Effector memory CD4-positive, alpha-beta T cell (primary cell): ENCODE data around the gene PHF23.

Experiments
- DNase-seq, 3 donors: peaks; one replicate each; pipeline ENCODE4 v3.0.0-alpha.2; 2020
- H3K27ac ChIP-seq: 2 replicates; pipeline ENCODE4 v1.7.0; 2013; ENCODE audit warnings: mild to moderate bottlenecking, low read length, moderate library complexity; ENCODE audit not compliant: insufficient read depth, poor library complexity, severe bottlenecking
- H3K27me3 ChIP-seq: replicated peaks from 2 replicates; pipeline ENCODE4 v1.7.0; 2013; ENCODE audit warnings: mild to moderate bottlenecking, low read length; ENCODE audit not compliant: insufficient read depth, control insufficient read depth, poor library complexity, severe bottlenecking
- H3K36me3 ChIP-seq: 2 replicates; pipeline ENCODE4 v1.7.0; 2013; ENCODE audit warnings: mild to moderate bottlenecking, low read length, moderate library complexity; ENCODE audit not compliant: control insufficient read depth, insufficient read depth
- H3K4me1 ChIP-seq: 2 replicates; pipeline ENCODE4 v1.7.0; 2013; ENCODE audit warnings: low read length, mild to moderate bottlenecking; ENCODE audit not compliant: control insufficient read depth, insufficient read depth, poor library complexity, severe bottlenecking
- H3K4me3 ChIP-seq: 2 replicates; pipeline ENCODE4 v1.7.0; 2013; ENCODE audit warnings: low read length, low read depth, mild to moderate bottlenecking; ENCODE audit not compliant: insufficient read depth, poor library complexity, severe bottlenecking
- H3K9me3 ChIP-seq: 2 replicates; pipeline ENCODE4 v1.7.0; 2013; ENCODE audit warnings: mild to moderate bottlenecking, low read length, moderate library complexity; ENCODE audit not compliant: control insufficient read depth

Gene PHF23

DNA sequence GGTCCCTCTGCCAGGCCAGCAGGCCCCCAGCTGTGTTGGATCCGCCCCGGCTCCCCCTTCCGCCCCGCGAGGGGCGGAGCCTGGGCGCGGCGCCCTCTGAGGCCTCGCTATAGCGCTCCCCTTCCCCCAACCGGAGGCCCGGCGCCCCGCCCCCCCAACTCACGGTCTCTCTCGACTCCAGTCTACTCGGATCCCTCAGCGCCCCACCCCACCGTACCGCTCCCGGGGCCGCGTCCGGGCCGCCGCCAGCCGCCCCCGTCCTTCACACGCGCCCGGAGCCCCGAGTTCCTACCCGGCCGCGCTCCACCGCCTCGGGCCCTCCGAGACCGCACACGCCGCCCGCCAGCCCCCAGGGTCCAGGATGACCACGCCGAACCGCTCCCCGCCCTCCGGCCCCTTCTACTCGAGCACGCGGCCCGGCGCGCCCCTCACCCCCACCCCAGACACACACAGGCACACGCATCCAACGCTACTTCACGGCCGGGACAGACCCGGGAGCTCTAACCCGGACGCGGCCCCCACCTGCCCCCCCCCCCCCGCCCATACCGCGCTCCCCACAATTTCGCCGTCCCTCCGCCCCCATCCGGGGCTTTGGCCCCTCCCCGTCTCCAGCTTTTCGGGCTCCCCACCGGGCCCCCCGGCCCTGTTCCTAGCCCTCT, 1.4 kb downstream of the PHF23 start:
- Histone ChIP-seq H3K27me3 (no peaks in the 10 kb centered on the region), H3K9me3 (no peaks in the 10 kb centered on the region), H3K36me3 (peaks cover 21% of the 10 kb centered on the region), H3K27ac (peak overlapping the region; percentile 89), H3K4me3 (peak overlapping the region; percentile 95), H3K4me1 (peaks cover 40% of the 10 kb centered on the region)
- peak; percentile 56 to 75 (median 62) for DNase-seq

- peaks cover 21% of the 10 kb centered on the region for H3K36me3 ChIP-seq
- peak overlapping the region; percentile 89 for H3K27ac ChIP-seq
- DNase-seq = no peak
- no peaks in the 10 kb centered on the region for H3K9me3 ChIP-seq
- H3K4me3 ChIP-seq = peak overlapping the region; percentile 95
- H3K4me1 ChIP-seq = peaks cover 40% of the 10 kb centered on the region
- no peaks in the 10 kb centered on the region for H3K27me3 ChIP-seq
These were observed 1.9 kb downstream of the PHF23 start for GRCh38 chr17:7237266-7237760.

GRCh38 chr17:7236808-7237207, 2.4 kb downstream of the PHF23 start:
- no peak for DNase-seq
- H3K4me1 ChIP-seq = peaks cover 40% of the 10 kb centered on the region
- peak overlapping the region; percentile 89 for H3K27ac ChIP-seq
- H3K27me3 ChIP-seq = no peaks in the 10 kb centered on the region
- H3K9me3 ChIP-seq = no peaks in the 10 kb centered on the region
- no peak overlapping the region for H3K4me3 ChIP-seq
- peaks cover 21% of the 10 kb centered on the region for H3K36me3 ChIP-seq

DNA sequence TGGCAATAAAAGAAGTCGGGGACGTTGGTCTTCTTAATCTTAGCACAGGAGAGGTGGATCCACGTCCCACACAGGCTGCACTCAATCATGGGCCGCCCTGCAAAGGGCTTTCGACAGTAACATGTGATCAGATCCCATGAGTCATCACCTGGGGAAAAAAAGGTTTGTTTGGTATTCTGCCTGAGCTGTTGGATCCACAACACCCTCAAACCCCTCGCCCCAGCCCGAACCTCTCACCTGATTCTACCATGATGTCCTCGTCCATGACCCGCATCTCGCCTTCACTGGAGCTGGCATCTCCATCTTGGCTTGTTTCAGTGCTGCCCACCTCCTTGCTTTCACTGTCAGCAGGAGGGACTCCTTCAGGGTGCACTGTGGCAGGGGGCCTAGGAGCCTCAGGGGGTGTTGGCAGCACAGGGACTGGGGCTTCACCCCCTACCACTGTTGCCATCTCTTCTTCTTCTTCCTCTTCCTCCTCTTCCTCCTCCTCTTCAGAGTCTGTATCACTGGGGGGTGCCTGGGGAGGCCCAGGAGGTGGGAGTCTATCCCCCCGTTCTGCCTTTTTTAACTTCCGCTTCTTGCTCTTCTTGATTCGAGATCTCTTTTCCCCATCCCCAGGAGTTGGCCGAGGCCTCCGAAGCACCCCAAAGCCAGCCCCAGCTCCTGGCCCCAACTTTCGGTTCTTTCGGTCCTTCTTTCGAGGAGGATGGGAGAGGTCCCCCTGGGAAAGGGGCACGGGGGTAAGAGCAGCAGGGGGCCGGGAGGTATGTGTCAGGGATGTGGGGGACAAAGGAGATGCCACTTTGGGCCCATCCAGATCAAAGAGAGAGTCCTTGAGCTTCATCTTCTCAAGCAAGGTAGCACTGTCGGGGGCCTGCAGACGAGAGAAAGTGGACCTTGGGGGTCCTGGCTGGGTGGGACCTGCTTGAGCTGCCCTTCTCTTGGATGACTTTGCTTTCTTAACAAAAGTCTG, 3.3 kb downstream of the PHF23 start:
- no peak for DNase-seq
- H3K4me1 ChIP-seq = peaks cover 32% of the 10 kb centered on the region
- H3K9me3 ChIP-seq = no peaks in the 10 kb centered on the region
- no peaks in the 10 kb centered on the region for H3K27me3 ChIP-seq
- H3K27ac ChIP-seq = no peak overlapping the region
- peaks cover 21% of the 10 kb centered on the region for H3K36me3 ChIP-seq
- H3K4me3 ChIP-seq = no peak overlapping the region

- H3K4me1 ChIP-seq = peaks cover 21% of the 10 kb centered on the region
- H3K36me3 ChIP-seq = peaks cover 25% of the 10 kb centered on the region
- H3K27me3 ChIP-seq = no peaks in the 10 kb centered on the region
- peak; percentile 89 to 95 (median 90) for DNase-seq
- H3K27ac ChIP-seq = peak within 1 kb of the TSS; percentile 78
- no peaks in the 10 kb centered on the region for H3K9me3 ChIP-seq
- H3K4me3 ChIP-seq = peak within 1 kb of the TSS; percentile 76
These were observed 4.9 kb downstream of the PHF23 start, which contains the start of gene DVL2 for GRCh38 chr17:7234083-7234951. TSS of gene DVL2 (minus strand) at chr17:7234517. CDS start at chr17:7234262, 255 bp downstream.

- H3K4me3 ChIP-seq = peak overlapping the region; percentile 76
- H3K4me1 ChIP-seq = peaks cover 21% of the 10 kb centered on the region
- no peak for DNase-seq
- peaks cover 32% of the 10 kb centered on the region for H3K36me3 ChIP-seq
- no peaks in the 10 kb centered on the region for H3K27me3 ChIP-seq
- H3K27ac ChIP-seq = peak overlapping the region; percentile 78
- no peaks in the 10 kb centered on the region for H3K9me3 ChIP-seq
These were observed 5.6 kb downstream of the PHF23 start for GRCh38 chr17:7233701-7234082.

DNA sequence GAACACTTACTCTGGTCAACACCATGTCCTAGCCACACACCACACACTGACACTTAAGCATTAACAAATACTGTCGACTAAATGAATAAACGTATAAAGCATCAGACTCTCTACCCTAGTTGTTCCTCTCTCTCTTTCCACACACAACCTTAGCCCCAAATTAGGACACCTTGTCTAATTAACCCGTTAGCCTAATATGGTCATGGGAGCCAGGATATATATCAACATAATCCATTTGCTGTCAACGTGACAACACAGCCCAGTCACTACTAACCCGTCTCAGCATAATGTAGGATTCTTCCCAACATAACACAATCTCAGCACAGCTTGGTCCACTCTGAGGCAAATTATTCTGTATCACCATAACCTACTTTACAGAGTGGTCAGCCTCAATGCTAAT, 7.1 kb downstream of the PHF23 start:
- peaks cover 14% of the 10 kb centered on the region for H3K4me1 ChIP-seq
- no peak overlapping the region for H3K4me3 ChIP-seq
- no peak overlapping the region for H3K27ac ChIP-seq
- H3K9me3 ChIP-seq = no peaks in the 10 kb centered on the region
- H3K27me3 ChIP-seq = no peaks in the 10 kb centered on the region
- H3K36me3 ChIP-seq = peaks cover 42% of the 10 kb centered on the region
- no peak for DNase-seq

GRCh38 chr17:7229504-7229903, 9.8 kb downstream of the PHF23 start:
- Histone ChIP-seq H3K27me3 (no peaks in the 10 kb centered on the region), H3K36me3 (peaks cover 50% of the 10 kb centered on the region), H3K4me1 (peaks cover 6% of the 10 kb centered on the region), H3K9me3 (no peaks in the 10 kb centered on the region), H3K27ac (no peak overlapping the region), H3K4me3 (no peak overlapping the region)
- no peak for DNase-seq

DNA sequence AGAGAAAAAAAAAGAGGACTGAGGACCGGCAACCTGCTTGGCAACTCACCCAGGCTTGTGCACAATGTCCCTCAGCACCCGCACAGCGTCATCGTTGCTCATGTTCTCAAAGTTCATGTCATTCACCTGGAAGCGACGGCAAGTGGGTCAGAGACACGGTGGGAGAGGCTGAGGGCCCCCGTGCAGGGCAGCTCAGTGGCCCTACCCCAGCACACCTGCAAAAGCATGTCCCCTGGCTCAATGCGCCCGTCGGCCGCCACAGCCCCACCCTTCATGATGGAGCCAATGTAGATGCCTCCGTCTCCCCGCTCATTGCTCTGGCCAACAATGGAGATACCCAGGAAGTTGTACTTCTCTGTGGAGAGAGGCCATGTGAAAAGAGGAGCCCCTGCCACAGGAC, 10.3 kb downstream of the PHF23 start:
- H3K27ac ChIP-seq = no peak overlapping the region
- no peak for DNase-seq
- H3K4me1 ChIP-seq = peaks cover 5% of the 10 kb centered on the region
- H3K9me3 ChIP-seq = no peaks in the 10 kb centered on the region
- H3K36me3 ChIP-seq = peaks cover 54% of the 10 kb centered on the region
- H3K4me3 ChIP-seq = no peak overlapping the region
- no peaks in the 10 kb centered on the region for H3K27me3 ChIP-seq
